HG03439 (cell line): Measurements from ENCODE around the gene RALBP1.
"Not testable (repeated sequence)": the region's sequence is repeated elsewhere in the genome, so short reads cannot be mapped to it uniquely, and the experiment has no call there.

ENCODE experiments used
- ATAC-seq: cut with Tn5 transposase; IDR thresholded peaks from one replicate; pipeline ENCODE4 v1.9.1; 2021; ENCODE audit warnings: mild to moderate bottlenecking, moderate library complexity; ENCODE audit not compliant: unreplicated experiment

Gene RALBP1

GRCh38 chr18:9454061-9454703, 21.1 kb upstream of the RALBP1 start:
- ATAC-seq: no peak

GRCh38 chr18:9455718-9456511, 19.4 kb upstream of the RALBP1 start:
- no peak for ATAC-seq

- no peak for ATAC-seq
Observed at GRCh38 chr18:9466127-9466526, 9.2 kb upstream of the RALBP1 start.

- ATAC-seq: no peak
Observed at GRCh38 chr18:9466846-9467245, 8.5 kb upstream of the RALBP1 start.

- ATAC-seq: no peak
Observed at GRCh38 chr18:9468998-9469397, 6.3 kb upstream of the RALBP1 start.

- no peak for ATAC-seq
Observed at GRCh38 chr18:9469685-9470084, 5.6 kb upstream of the RALBP1 start.

GRCh38 chr18:9474108-9474982, 968 bp upstream of the RALBP1 start:
- ATAC-seq: peak; percentile 13

- peak; percentile 42 for ATAC-seq
Observed at GRCh38 chr18:9475643-9476591, 604 bp downstream of the RALBP1 start.

GRCh38 chr18:9476949-9477348, 1.6 kb downstream of the RALBP1 start:
- ATAC-seq: not testable (repeated sequence)

GRCh38 chr18:9477509-9477908, 2.2 kb downstream of the RALBP1 start:
- ATAC-seq: no peak

GRCh38 chr18:9478545-9478944, 3.2 kb downstream of the RALBP1 start:
- ATAC-seq: no peak

GRCh38 chr18:9482790-9483189, 7.5 kb downstream of the RALBP1 start:
- no peak for ATAC-seq

GRCh38 chr18:9483526-9483925, 8.2 kb downstream of the RALBP1 start:
- no peak for ATAC-seq

- not testable (repeated sequence) for ATAC-seq
Observed at GRCh38 chr18:9484856-9485255, 9.5 kb downstream of the RALBP1 start.

GRCh38 chr18:9488538-9488937, 13.2 kb downstream of the RALBP1 start:
- no peak for ATAC-seq

GRCh38 chr18:9494778-9495331, 19.5 kb downstream of the RALBP1 start:
- no peak for ATAC-seq

GRCh38 chr18:9495465-9495864, 20.2 kb downstream of the RALBP1 start:
- ATAC-seq: no peak

GRCh38 chr18:9495916-9496705, 20.8 kb downstream of the RALBP1 start:
- no peak for ATAC-seq
